Kidney capillary endothelial cell (primary cell): ENCODE measurements around the gene EIPR1.

Experiments
- DNase-seq: peaks from one replicate; pipeline ENCODE4 v3.0.0-alpha.2; 2018; ENCODE audit warnings: low spot score

Gene EIPR1

GRCh38 chr2:3377612-3378432 is at the start of gene EIPR1:
Gene EIPR1, minus strand, starts transcription at chr2:3377818. Its CDS starts 129 bp downstream, at chr2:3377689.
- DNase-seq, result peak; percentile 96

DNA sequence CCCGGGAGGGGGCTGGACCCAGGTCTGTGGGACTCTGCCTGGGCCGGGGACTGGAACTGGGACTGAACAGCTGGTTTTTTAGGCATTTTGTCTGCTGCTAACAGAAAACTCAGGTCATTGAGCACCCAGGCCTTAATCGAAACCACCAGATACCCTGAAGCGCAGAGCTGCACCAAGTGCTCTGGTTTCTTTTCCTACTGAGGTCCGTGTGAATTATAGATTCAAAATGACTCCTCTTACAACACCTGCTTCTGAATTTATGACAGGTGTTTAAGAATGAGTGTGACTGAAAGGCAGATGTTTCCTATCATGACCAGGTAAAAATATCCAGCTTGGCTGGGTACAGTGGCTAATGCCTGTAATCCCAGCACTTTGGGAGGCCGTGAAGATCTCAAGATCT is 49.7 kb upstream of the EIPR1 start:
- no peak for DNase-seq

DNA sequence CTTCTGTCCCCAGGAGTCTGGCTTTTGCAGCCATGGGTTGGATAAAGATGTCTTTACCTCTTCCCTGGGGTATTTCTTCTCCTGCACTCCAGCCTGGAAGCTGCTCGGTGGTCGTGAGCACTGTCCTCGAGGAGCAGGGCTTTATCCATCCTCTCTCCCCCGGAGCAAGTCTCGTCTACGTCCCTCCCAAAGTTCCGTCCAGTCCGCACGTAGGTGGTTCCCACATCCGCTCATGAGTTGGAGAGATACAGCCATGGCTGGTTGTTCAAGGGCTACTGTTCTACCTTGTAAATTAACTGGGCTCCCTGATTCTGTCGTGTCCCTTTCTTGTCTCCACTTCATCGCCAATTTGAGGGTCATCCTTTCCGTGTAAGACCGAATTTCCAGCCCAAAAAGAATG is 49.0 kb upstream of the EIPR1 start:
- DNase-seq, result no peak

GRCh38 chr2:3424171-3424795 is 46.7 kb upstream of the EIPR1 start:
- no peak for DNase-seq

- peak; percentile 57 for DNase-seq
These were observed 46.0 kb upstream of the EIPR1 start for GRCh38 chr2:3423492-3424170.

GRCh38 chr2:3422161-3422779 is 44.7 kb upstream of the EIPR1 start:
- DNase-seq, result no peak

- no peak for DNase-seq
These were observed 44.0 kb upstream of the EIPR1 start for GRCh38 chr2:3421580-3421979.

DNA sequence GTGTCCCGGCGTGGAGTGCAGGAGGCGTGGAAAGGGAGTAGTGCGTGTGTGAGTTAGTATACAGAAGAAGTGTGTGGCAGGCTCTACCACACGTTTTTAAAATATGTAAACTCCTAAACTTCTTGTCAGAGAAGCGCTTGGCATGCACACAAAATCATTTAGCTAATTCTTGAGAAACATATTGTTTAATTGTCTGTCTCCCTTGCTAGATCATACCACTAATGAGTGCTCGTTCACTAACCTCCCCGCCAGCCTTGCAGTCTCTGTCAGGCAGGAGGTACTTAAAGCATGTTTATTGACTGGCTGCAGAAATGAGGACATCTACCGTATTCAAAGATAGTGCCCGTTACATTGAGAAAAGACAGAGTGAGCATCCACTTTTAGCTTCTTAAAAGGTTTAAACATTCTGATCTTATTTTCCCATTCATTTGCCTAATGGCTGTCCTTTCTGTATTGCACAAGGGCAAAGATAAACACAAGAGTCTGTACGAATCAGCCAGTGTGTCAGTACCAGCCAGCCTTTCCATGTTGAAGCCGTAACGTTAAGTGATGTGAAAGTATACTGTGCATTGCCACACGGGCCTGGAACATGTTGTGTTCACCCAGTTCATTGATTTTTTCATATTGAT is 43.3 kb upstream of the EIPR1 start:
- no peak for DNase-seq

GRCh38 chr2:3420076-3420768 is 42.6 kb upstream of the EIPR1 start:
- DNase-seq, result no peak

GRCh38 chr2:3418766-3419404 is 41.3 kb upstream of the EIPR1 start:
- no peak for DNase-seq

DNA sequence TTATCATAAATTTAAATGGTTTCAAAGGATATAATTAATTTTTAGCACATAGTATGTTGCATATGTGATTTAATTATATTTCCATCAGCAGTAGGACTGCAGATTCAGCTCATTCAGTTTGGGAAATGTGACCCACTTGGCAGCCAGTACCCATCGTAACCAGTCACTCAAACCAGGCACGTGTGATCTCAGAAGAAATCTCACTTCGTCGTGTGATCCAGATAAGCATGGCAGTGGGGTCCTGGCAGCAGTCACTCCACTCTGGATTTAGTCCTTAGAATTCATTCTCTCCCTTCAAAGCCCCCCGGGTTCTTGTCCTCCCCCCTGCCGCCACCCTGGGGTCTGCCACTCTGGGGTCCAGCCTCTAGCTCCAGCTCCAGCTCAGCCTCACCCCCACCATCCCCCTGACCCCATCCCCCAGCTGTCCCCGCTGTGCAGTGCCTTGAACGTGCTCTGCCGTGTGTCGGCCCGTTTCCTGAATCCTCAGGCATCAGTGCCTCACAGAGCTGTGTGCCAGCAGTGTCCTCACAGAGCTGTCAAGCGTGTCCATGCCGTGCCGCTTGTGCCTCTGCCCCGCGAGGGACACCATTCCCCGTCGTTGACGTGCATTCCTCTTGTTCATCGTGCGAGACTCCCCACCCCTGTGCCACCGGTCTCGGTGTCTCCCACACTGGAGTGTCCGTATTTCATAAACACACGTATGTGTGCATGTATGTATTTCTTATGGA is 36.7 kb upstream of the EIPR1 start:
- no peak for DNase-seq

DNA sequence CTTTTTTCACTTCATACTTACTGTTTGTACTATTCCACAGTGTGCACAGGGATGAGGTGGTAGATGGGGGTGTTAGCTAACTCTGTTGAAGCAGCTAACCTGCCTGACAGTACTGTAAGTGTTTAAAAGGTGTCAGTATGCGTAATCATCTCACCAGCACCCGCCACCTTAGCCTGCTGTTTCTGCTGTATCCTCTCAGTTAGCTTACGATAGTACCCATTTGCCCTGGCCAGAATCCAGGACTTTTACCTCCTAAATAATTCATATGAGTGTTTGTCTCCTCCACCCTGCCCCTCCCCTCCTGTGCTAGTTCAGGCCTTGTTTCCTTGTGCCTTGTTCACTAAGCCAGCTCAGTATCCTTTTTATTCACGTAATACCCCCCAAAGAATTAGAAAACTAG is 36.1 kb upstream of the EIPR1 start:
- DNase-seq, result no peak

DNA sequence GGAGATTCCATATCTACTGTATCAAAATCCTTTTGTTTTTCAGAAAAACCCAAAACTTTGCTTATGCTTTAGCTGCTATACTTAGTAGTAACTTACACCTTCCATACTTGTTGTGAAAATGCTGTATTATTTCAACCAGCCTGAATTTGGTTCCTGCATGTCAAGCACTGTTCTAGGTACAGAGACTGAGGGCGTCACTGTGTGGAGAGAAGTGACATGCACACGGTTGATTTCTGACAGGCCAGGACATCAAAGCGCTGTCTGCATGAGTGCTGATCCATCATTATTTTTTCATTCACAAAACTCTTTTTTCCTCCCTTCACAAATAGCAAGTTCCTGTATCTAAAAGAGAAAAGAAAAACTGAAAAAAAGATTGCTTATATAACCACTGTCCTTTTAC is 33.5 kb upstream of the EIPR1 start:
- DNase-seq, result no peak

DNA sequence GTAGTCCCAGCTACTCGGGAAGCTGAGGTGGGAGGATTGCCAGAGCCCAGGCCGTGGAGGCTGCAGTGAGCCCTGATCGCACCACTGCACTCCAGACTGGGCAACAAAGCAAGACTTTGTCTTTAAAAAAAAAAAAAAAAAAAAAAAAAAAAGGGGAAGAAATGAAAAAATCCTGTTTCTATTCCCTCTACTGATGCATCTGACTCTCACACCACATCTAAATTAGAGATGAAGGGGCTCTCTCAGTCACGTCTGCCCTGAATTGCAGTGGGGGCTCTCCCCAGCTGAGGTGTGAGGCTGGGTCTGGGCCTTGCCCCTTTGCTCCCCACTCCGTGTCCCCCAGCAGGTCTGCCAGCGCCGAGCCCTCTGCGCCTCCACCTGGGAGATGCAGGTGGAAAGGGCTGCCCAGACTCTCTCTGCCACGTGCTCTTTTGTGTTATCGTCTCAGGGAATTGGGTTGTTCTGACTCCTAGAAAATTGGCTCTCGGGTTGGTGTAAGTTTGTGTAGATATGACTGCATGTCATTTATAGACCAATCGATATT is 32.1 kb upstream of the EIPR1 start:
- DNase-seq, result no peak

DNA sequence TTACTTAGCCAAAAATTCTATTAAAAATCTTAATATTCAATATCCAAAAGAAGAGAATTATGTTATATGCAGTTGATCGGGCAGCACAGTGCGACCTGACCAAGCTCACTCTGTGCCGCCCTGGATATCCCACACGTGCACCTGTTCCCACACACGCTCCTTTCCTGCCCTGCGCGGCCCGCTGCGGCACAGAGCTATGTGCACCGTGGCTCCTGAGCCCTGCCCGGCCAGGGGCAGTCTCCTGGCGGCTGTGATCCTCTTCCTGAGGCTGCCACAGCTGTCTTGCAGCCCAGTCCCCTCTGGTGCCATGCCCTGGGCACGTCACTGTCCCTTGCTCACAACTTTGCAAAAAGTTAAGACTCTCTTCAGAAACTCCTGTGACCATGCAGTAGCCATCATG is 31.2 kb upstream of the EIPR1 start:
- no peak for DNase-seq

GRCh38 chr2:3406501-3406900 is 28.9 kb upstream of the EIPR1 start:
- no peak for DNase-seq

GRCh38 chr2:3405876-3406275 is 28.3 kb upstream of the EIPR1 start:
- DNase-seq, result no peak

- DNase-seq, result no peak
These were observed 27.7 kb upstream of the EIPR1 start for GRCh38 chr2:3405307-3405706.

- no peak for DNase-seq
These were observed 26.8 kb upstream of the EIPR1 start for GRCh38 chr2:3404349-3404894.
